ENCODE data around the gene RAI14. TPM values are rescaled to one million over a fixed set of nuclear protein-coding genes. Genes with fewer than 3 reads are reported as not detected.
A peak's percentile ranks its signal among the peaks of the same experiment; 100 is the strongest.

RAI14 gene
- total and polyA plus RNA-seq, 2 donors (not counting 1 experiment from before 2014, with no cell fraction given), result 98.7 to 125 TPM

DNA sequence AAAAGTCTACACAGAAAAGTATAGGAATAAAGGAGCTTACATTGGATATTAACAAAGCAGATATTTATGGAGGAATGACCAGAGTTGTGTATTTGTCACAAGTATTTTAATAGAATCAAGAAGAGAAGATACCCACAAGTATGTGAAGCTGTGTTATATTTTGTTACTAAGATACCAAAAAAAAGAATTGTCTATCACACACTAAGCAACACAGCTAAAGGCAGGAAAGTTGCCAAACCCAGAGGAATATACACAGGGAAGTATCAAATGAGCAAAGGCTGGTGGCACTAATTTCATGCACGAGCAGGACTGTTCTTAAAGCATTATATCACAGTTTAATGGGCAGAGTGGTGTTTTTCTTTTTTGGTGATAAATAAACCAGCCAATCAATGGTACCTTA lies 30.9 kb upstream of the RAI14 start:
- Histone ChIP-seq H4K20me1 (ENCODE audit: control insufficient read depth, extremely low read depth, insufficient read depth, low read length) (no peaks in the 10 kb centered on the region), H3K9me3 (ENCODE audit: control insufficient read depth, insufficient read depth, low read depth, low read length) (no peaks in the 10 kb centered on the region), H3K27me3 (ENCODE audit: control insufficient read depth, insufficient read depth, low read length) (no peaks in the 10 kb centered on the region), H3K4me1 (ENCODE audit: control insufficient read depth, extremely low read depth, insufficient read depth, low read length) (peaks cover 3% of the 10 kb centered on the region), H3K36me3 (ENCODE audit: control insufficient read depth, insufficient read depth, low read length) (no peaks in the 10 kb centered on the region), H3K27ac (ENCODE audit: insufficient read depth, low read length) (no peak overlapping the region), H3K9ac (ENCODE audit: insufficient read depth, low read length) (no peak overlapping the region), H3K79me2 (ENCODE audit: control insufficient read depth, insufficient read depth, low read length) (no peaks in the 10 kb centered on the region), H3K4me2 (ENCODE audit: extremely low read depth, insufficient read depth, low read length) (no peak overlapping the region), H3K4me3 (replicated peaks in 1 of 4; ENCODE audit: control extremely low read depth in 1 of 4, insufficient read depth in 1 of 4, low read depth in 3 of 4, low read length in 4 of 4) (no peak overlapping the region), H2AFZ (ENCODE audit: low read length) (no peak overlapping the region)
- TF ChIP-seq, protein P1, sequence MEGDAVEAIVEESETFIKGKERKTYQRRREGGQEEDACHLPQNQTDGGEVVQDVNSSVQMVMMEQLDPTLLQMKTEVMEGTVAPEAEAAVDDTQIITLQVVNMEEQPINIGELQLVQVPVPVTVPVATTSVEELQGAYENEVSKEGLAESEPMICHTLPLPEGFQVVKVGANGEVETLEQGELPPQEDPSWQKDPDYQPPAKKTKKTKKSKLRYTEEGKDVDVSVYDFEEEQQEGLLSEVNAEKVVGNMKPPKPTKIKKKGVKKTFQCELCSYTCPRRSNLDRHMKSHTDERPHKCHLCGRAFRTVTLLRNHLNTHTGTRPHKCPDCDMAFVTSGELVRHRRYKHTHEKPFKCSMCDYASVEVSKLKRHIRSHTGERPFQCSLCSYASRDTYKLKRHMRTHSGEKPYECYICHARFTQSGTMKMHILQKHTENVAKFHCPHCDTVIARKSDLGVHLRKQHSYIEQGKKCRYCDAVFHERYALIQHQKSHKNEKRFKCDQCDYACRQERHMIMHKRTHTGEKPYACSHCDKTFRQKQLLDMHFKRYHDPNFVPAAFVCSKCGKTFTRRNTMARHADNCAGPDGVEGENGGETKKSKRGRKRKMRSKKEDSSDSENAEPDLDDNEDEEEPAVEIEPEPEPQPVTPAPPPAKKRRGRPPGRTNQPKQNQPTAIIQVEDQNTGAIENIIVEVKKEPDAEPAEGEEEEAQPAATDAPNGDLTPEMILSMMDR (conservative IDR thresholded peaks at IDR 0.05 in 1 of 2, IDR thresholded peaks at IDR 0.05 in 1 of 2; ENCODE audit: low read depth in 1 of 2, low read length in 2 of 2), result no peak
- TF ChIP-seq EZH2 (IDR thresholded peaks at IDR 0.05; ENCODE audit: low read length, missing control alignments), result no peak
- DNase-seq (ENCODE audit: low read depth in 2 of 2), result peak in 1 of 2 donors; percentile 32

DNA sequence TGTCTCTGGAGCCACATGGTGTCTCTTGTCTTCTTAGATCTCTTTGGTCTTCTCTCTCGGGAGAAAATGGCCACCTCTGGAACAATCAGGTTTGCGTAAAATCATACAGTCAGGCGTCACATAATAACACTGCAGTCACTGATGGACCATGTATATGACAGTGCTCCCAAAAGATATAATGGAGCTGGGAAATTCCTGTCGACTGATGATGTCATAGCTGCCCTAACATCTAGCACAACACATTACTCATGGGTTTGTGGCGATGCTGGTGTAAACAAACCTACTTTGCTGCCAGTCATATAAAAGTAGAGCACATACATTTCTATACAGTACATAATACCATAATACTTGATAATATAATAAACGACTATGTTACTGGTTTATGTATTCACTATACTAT lies 30.1 kb upstream of the RAI14 start:
- peaks cover 3% of the 10 kb centered on the region for H3K4me1 ChIP-seq (ENCODE audit: control insufficient read depth, extremely low read depth, insufficient read depth, low read length)
- H4K20me1 ChIP-seq (ENCODE audit: control insufficient read depth, extremely low read depth, insufficient read depth, low read length), result no peaks in the 10 kb centered on the region
- no peaks in the 10 kb centered on the region for H3K9me3 ChIP-seq (ENCODE audit: control insufficient read depth, insufficient read depth, low read depth, low read length)
- H3K9ac ChIP-seq (ENCODE audit: insufficient read depth, low read length), result no peak overlapping the region
- DNase-seq (ENCODE audit: low read depth in 2 of 2), result peak; percentile 77 to 87
- TF ChIP-seq, protein P1 (conservative IDR thresholded peaks at IDR 0.05 in 1 of 2, IDR thresholded peaks at IDR 0.05 in 1 of 2; ENCODE audit: low read depth in 1 of 2, low read length in 2 of 2), result no peak
- TF ChIP-seq EZH2 (IDR thresholded peaks at IDR 0.05; ENCODE audit: low read length, missing control alignments), result no peak
- H3K4me2 ChIP-seq (ENCODE audit: extremely low read depth, insufficient read depth, low read length), result no peak overlapping the region
- H3K27me3 ChIP-seq (ENCODE audit: control insufficient read depth, insufficient read depth, low read length), result no peaks in the 10 kb centered on the region
- H2AFZ ChIP-seq (ENCODE audit: low read length), result no peak overlapping the region
- no peak overlapping the region for H3K27ac ChIP-seq (ENCODE audit: insufficient read depth, low read length)
- H3K36me3 ChIP-seq (ENCODE audit: control insufficient read depth, insufficient read depth, low read length), result no peaks in the 10 kb centered on the region
- H3K79me2 ChIP-seq (ENCODE audit: control insufficient read depth, insufficient read depth, low read length), result no peaks in the 10 kb centered on the region
- no peak overlapping the region for H3K4me3 ChIP-seq (replicated peaks in 1 of 4; ENCODE audit: control extremely low read depth in 1 of 4, insufficient read depth in 1 of 4, low read depth in 3 of 4, low read length in 4 of 4)

DNA sequence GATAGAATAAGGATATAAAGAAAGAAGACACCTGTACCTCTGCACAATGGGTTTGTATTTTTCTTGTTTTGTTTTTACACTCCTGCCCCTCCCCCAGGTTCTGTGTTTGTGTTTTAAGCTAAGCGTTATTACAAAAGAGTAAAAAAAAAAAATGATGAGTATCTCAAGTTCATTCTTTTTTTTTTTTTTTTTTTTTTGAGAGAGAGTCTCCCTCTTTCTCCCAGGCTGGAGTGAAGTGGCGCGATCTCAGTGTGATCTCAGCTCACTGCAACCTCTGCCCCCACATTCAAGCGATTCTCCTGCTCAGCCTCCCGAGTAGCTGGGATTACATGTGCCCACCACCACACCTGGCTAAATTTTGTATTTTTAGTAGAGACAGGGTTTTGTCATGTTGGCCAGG lies 29.4 kb upstream of the RAI14 start:
- H3K36me3 ChIP-seq (ENCODE audit: control insufficient read depth, insufficient read depth, low read length), result no peaks in the 10 kb centered on the region
- no peak overlapping the region for H3K4me2 ChIP-seq (ENCODE audit: extremely low read depth, insufficient read depth, low read length)
- H3K4me3 ChIP-seq (replicated peaks in 1 of 4; ENCODE audit: control extremely low read depth in 1 of 4, insufficient read depth in 1 of 4, low read depth in 3 of 4, low read length in 4 of 4), result no peak overlapping the region
- no peak for TF ChIP-seq EZH2 (IDR thresholded peaks at IDR 0.05; ENCODE audit: low read length, missing control alignments)
- TF ChIP-seq, protein P1 (conservative IDR thresholded peaks at IDR 0.05 in 1 of 2, IDR thresholded peaks at IDR 0.05 in 1 of 2; ENCODE audit: low read depth in 1 of 2, low read length in 2 of 2), result no peak
- H3K9me3 ChIP-seq (ENCODE audit: control insufficient read depth, insufficient read depth, low read depth, low read length), result no peaks in the 10 kb centered on the region
- DNase-seq (ENCODE audit: low read depth in 2 of 2), result no peak
- H2AFZ ChIP-seq (ENCODE audit: low read length), result no peak overlapping the region
- no peak overlapping the region for H3K27ac ChIP-seq (ENCODE audit: insufficient read depth, low read length)
- no peaks in the 10 kb centered on the region for H3K79me2 ChIP-seq (ENCODE audit: control insufficient read depth, insufficient read depth, low read length)
- peaks cover 3% of the 10 kb centered on the region for H3K4me1 ChIP-seq (ENCODE audit: control insufficient read depth, extremely low read depth, insufficient read depth, low read length)
- H3K27me3 ChIP-seq (ENCODE audit: control insufficient read depth, insufficient read depth, low read length), result no peaks in the 10 kb centered on the region
- no peaks in the 10 kb centered on the region for H4K20me1 ChIP-seq (ENCODE audit: control insufficient read depth, extremely low read depth, insufficient read depth, low read length)
- no peak overlapping the region for H3K9ac ChIP-seq (ENCODE audit: insufficient read depth, low read length)
